GM19438 (cell line): ENCODE data around the gene SOD1.
A peak's percentile ranks its signal among the peaks of the same experiment; 100 is the strongest.
"Not testable (repeated sequence)": the region's sequence is repeated elsewhere in the genome, so short reads cannot be mapped to it uniquely, and the experiment has no call there.

ENCODE experiments used
- ATAC-seq: cut with Tn5 transposase; IDR thresholded peaks from one replicate; pipeline ENCODE4 v1.9.1; 2021; ENCODE audit warnings: low read depth; ENCODE audit not compliant: unreplicated experiment

SOD1 gene

GRCh38 chr21:31654821-31655580 lies 4.5 kb upstream of the SOD1 start:
- ATAC-seq, result not testable (repeated sequence)

- ATAC-seq, result no peak
These were observed 3.0 kb upstream of the SOD1 start for GRCh38 chr21:31656199-31657095.

GRCh38 chr21:31658053-31658452 lies 1.4 kb upstream of the SOD1 start:
- no peak for ATAC-seq

- ATAC-seq, result peak; percentile 10
These were observed 282 bp upstream of the SOD1 start for GRCh38 chr21:31659286-31659535.

DNA sequence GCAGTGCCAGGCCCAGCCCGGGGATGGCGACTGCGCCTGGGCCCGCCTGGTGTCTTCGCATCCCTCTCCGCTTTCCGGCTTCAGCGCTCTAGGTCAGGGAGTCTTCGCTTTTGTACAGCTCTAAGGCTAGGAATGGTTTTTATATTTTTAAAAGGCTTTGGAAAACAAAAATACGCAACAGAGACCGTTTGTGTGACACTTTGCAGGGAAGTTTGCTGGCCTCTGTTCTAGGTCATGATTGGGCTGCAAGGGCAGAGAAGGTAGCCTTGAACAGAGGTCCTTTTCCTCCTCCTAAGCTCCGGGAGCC lies 719 bp downstream of the SOD1 start:
- peak; percentile 37 for ATAC-seq

DNA sequence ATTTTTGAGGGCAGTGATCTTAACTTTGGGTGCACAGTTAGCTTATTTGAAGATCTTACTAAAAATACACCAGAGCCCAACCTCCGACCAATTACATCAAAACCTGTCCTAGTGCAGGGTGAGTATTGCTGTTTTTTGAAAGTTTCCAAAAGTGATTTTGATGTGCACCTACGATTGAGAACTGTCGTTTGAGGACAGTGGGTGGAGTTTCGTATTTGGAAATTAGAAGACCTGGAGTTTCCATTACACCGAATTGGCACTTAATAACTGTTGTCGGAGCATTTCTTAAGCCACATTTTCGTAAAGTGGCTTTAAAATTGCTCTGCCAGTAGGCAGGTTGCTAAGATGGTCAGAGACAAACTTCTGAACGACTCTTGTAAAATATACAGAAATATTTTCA lies 1.1 kb downstream of the SOD1 start:
- ATAC-seq, result no peak

- no peak for ATAC-seq
These were observed 4.2 kb downstream of the SOD1 start for GRCh38 chr21:31663584-31664249.

DNA sequence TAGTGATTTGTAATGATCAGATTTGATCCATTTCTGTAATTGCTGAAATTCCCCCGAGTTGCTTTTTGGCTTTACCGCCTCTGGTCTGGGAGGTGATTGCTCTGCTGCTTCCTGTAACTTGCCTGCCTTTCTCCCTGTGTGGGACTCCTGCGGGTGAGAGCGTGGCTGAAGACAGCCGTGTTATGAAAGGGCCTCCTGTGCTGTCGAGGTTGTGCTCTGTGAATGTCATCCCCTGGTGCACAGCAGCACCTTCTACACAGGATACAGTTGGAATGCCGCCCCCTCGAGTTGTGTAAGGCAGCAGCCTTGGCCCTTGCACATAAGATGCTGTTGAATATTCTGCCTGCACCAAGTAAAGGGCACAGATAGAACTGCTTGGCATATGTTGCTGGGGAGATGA lies 5.9 kb downstream of the SOD1 start:
- ATAC-seq, result no peak

GRCh38 chr21:31665869-31666268 lies 6.4 kb downstream of the SOD1 start:
- not testable (repeated sequence) for ATAC-seq

DNA sequence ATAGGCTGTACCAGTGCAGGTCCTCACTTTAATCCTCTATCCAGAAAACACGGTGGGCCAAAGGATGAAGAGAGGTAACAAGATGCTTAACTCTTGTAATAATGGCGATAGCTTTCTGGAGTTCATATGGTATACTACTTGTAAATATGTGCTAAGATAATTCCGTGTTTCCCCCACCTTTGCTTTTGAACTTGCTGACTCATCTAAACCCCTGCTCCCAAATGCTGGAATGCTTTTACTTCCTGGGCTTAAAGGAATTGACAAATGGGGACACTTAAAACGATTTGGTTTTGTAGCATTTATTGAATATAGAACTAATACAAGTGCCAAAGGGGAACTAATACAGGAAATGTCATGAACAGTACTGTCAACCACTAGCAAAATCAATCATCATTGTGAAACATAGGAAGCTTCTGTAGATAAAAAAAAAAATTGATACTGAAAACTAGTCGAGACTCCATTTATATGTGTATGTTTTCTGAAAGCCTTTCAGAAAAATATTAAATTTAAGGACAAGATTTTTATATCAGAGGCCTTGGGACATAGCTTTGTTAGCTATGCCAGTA lies 7.0 kb downstream of the SOD1 start:
- no peak for ATAC-seq

- ATAC-seq, result no peak
These were observed 7.6 kb downstream of the SOD1 start for GRCh38 chr21:31667132-31667531.

DNA sequence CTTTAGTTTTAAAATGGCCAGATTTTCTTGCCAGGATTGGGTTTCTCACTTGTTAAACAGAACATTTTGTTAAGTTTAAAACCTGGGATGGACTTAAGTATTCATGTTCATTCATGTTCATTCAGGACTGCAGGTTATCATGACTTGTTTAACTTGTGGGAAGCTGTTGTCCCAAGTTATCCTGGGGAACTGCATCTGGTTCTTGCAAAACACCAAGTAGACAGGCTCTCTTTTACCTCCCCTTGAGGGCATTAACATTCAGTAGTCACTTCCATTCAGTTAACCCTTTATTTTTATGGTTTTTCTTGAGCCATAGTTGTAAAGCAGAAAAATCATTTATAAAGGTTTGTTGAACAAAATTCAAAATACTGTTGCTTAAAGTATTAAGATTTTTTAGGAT lies 8.1 kb downstream of the SOD1 start:
- no peak for ATAC-seq

- no peak for ATAC-seq
These were observed 9.4 kb downstream of the SOD1 start for GRCh38 chr21:31668651-31669491.

DNA sequence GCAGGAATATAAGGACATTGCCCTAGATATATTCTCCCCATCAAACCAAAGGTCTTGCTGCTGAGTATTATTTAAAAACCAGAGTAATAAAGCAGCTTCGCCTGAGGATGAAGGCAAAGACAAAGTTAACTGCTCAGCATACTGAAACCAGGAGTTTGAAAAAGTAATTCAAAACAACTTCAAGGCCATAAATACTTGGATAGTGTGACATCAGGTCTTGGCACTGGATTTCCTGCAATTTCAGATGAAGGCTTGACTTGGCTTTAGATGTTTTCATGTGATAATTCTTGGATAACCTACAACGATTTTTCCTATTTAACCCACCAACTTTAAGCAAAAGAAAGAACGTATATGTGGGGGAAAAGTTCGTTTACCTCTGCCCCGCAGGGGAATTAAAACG lies 10.6 kb downstream of the SOD1 start:
- no peak for ATAC-seq

DNA sequence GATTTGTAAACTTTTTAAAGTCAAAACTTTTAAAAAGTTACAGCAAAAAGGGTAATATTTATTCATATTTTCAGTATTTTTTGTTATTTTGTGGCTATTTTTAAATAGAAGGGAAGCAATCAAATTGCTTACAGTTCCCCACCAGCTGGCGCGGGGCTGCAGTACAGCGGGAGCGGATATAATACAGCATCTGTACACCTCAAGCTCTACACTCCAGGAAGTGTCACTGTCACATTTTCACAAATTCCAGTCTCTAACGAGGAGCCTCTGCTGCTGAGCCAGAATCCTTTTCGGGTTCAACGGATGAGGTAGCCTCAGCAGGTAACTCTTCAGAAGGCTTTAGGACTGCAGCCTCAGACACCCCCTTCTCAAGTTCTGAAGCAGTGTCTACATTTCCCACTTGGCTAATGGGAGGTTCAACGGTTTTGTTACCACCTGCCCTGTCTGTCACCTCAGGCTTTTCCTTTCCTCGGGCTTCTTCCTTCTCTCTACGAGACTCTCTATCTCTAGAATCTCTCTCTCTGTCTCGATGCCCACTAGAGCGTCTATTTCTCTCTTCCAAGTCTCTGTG lies 11.7 kb downstream of the SOD1 start:
- ATAC-seq, result no peak

GRCh38 chr21:31671931-31672330 lies 12.4 kb downstream of the SOD1 start:
- no peak for ATAC-seq

- no peak for ATAC-seq
These were observed 13.9 kb downstream of the SOD1 start for GRCh38 chr21:31673321-31673912.

DNA sequence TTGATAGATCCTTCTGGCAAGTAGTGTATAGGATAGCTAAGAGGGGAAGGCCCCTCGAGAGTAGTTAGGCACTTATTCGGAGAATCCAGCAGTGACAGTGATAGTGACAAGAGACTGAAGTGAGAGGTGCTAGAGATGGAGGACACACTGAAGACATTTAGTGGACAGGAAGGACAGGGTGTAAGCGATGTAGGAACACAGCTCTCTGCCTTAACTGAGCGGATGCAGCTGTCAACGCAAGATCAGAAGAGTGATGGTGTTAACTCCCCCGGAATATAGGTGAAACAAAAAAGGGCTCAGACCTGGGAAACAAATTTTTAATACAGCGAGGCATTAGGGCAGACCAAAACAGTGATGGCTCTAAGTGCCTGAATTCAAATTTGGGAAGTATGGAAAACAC lies 15.8 kb downstream of the SOD1 start:
- ATAC-seq, result no peak

DNA sequence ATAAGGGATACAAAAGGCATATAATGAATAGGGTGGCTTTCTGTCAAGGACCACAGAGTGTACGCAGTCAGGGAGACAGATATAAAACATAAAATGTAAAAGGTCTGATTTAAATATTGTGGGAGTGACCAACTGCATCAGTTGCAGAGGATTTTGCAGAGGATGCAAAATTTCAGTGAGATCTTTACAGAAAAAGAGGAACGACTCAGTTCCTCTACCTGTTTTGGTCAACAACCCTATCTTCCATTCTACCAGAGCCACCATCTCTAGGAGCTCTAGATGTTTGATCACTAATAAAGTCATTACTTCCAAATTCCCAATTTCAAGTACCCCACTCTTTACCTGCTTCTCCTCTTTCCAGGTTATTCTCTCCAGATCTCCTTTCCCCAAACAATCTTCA lies 16.5 kb downstream of the SOD1 start:
- ATAC-seq, result no peak

DNA sequence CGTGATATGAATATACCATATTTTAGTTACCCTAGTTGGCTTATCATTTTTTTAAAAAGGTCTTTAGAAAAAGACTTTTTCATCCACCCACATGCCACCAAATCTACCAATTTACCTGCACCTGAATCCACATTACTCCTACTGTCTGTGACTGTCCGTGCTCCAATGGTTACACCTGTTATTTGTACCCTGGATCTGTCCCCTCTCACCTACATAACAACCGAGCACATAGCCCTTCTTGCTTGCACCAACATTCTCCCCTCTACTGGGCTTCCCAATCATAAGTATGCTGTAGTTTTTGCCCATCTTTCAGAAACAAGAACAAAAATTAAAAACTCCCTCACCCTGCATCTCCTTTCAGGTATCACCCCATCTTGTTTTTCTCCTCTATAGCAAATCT lies 17.6 kb downstream of the SOD1 start:
- no peak for ATAC-seq
